Lung (tissue), 12 donors: ENCODE results near the gene SIGLEC14. TPM values are rescaled to one million over a fixed set of nuclear protein-coding genes. Genes with fewer than 3 reads are reported as not detected.

Experiments
- ATAC-seq: fragments of 200-7000 bp; cut with Tn5 transposase; one replicate; pipeline ENCODE4 v1.9.1; 2020; ENCODE audit warnings: moderate number of reproducible peaks; ENCODE audit not compliant: insufficient read depth, low FRiP score
- DNase-seq, 3 donors: peaks; one replicate each; pipeline ENCODE4 v3.0.0-alpha.2; 2013 to 2017
- H3K27ac ChIP-seq, 2 donors: one replicate each; pipeline ENCODE4 v1.5.1; 2013; ENCODE audit warnings: mild to moderate bottlenecking in 2 of 2, moderate library complexity in 2 of 2, control low read depth in 1 of 2, inconsistent platforms in 1 of 2, low read depth in 1 of 2, low read length in 1 of 2
- H3K27me3 ChIP-seq, 3 donors: one replicate each; pipeline ENCODE4 v1.5.1; 2013; ENCODE audit warnings: low read length in 2 of 3; ENCODE audit not compliant: control insufficient read depth in 3 of 3, insufficient read depth in 3 of 3
- H3K36me3 ChIP-seq, 4 donors: one replicate each; pipeline ENCODE4 v1.5.1; 2013; ENCODE audit warnings: low read length in 4 of 4, mild to moderate bottlenecking in 1 of 4, moderate library complexity in 1 of 4; ENCODE audit not compliant: control insufficient read depth in 4 of 4, insufficient read depth in 4 of 4
- H3K4me1 ChIP-seq, 5 donors: one replicate each; pipeline ENCODE4 v1.5.1; 2013; ENCODE audit warnings: low read length in 5 of 5, mild to moderate bottlenecking in 2 of 5, moderate library complexity in 1 of 5; ENCODE audit not compliant: control insufficient read depth in 5 of 5, insufficient read depth in 5 of 5
- H3K4me3 ChIP-seq: one replicate; pipeline ENCODE4 v1.5.1; 2013; ENCODE audit warnings: mild to moderate bottlenecking, control low read depth, moderate library complexity
- H3K9ac ChIP-seq, 2 donors: one replicate each; pipeline ENCODE4 v1.5.1; 2013; ENCODE audit warnings: low read length in 2 of 2, control low read depth in 1 of 2; ENCODE audit not compliant: insufficient read depth in 1 of 2
- H3K9me3 ChIP-seq, 4 donors: one replicate each; pipeline ENCODE4 v1.5.1; 2013; ENCODE audit warnings: low read length in 3 of 4, mild to moderate bottlenecking in 1 of 4, moderate library complexity in 1 of 4; ENCODE audit not compliant: control insufficient read depth in 4 of 4, insufficient read depth in 3 of 4
- CTCF ChIP-seq: IDR thresholded peaks from 2 replicates; pipeline ENCODE4 v1.5.1; 2012; ENCODE audit warnings: mild to moderate bottlenecking; ENCODE audit errors: control extremely low read depth, extremely low read depth
- WGBS, 2 donors: extraction: QIAGEN DNeasy Blood & Tissue Kit; methylation state at CpG; one replicate each; pipeline ENCODE4 v1.1.7; 2013; 5-methylcytosine and 5-hydroxymethylcytosine counted together
- polyA plus RNA-seq, 2 donors: library from polyadenylated mRNA; stranded (reverse); fragments of 200-250 nt; gene quantifications; one replicate each; pipeline ENCODE4 v1.2.1, GENCODE V29; 2013
- total RNA-seq, 2 donors: library from RNA; depleted of rRNA in 1 of 2; stranded (reverse); fragments of >200 nt in 1 of 2; gene quantifications; one replicate each; pipeline ENCODE4 v1.2.1, GENCODE V29; 2014 to 2021
- donor health status: control.
- donor health status: control.
- donor health status: Bipolar disorder and iron deficiency.
- donor health status: healthy.
- donor health status: DM: yes; HTN: yes; CAD: no.

SIGLEC14 gene
- total and polyA plus RNA-seq, 4 donors, result 2.7 to 101 (median 24.6) TPM

GRCh38 chr19:51694318-51695085 is 47.9 kb upstream of the SIGLEC14 start:
- 86 to 92% methylated on average over 10 of the region's 10 CpGs for WGBS, 2 donors
- no peak for ATAC-seq
- peaks cover 3 to 49% (median 38%) of the 10 kb centered on the region in 4 donors for H3K36me3 ChIP-seq

GRCh38 chr19:51693819-51694218 is 47.2 kb upstream of the SIGLEC14 start:
- Histone ChIP-seq H3K4me1 (peaks cover 0 to 25% (median 7%) of the 10 kb centered on the region in 5 donors), H3K27me3 (no peaks in the 10 kb centered on the region), H3K9ac (no peak overlapping the region), H3K9me3 (no peaks in the 10 kb centered on the region), H3K27ac (no peak overlapping the region), H3K36me3 (peaks cover 3 to 42% (median 33%) of the 10 kb centered on the region in 4 donors), H3K4me3 (no peak overlapping the region)
- no peak for TF ChIP-seq CTCF
- 76 to 79% methylated on average over 2 of the region's 2 CpGs for WGBS, 2 donors
- ATAC-seq, result no peak
- no peak for DNase-seq

More at GRCh38 chr19:51694318-51695085, 47.9 kb upstream of the SIGLEC14 start:
- H3K27ac ChIP-seq, result no peak overlapping the region
- no peak for DNase-seq
- H3K4me3 ChIP-seq, result no peak overlapping the region
- H3K4me1 ChIP-seq, result peaks cover 0 to 25% (median 7%) of the 10 kb centered on the region in 5 donors
- no peaks in the 10 kb centered on the region for H3K9me3 ChIP-seq
- no peaks in the 10 kb centered on the region for H3K27me3 ChIP-seq
- H3K9ac ChIP-seq, result no peak overlapping the region
- TF ChIP-seq CTCF, result no peak

- peak within 1 kb of the TSS in 1 of 2 donors; percentile 31 for H3K27ac ChIP-seq
- H3K4me3 ChIP-seq, result no peak within 1 kb of the TSS
- H3K4me1 ChIP-seq, result peaks cover 0 to 29% (median 7%) of the 10 kb centered on the region in 5 donors
- no peaks in the 10 kb centered on the region for H3K27me3 ChIP-seq
- DNase-seq (no peak), ATAC-seq (no peak)
- H3K9ac ChIP-seq, result no peak within 1 kb of the TSS
- 88 to 90% methylated on average over 8 of the region's 8 CpGs for WGBS, 2 donors
- no peak for TF ChIP-seq CTCF
- peaks cover 3 to 36% (median 29%) of the 10 kb centered on the region in 4 donors for H3K36me3 ChIP-seq
- H3K9me3 ChIP-seq, result no peaks in the 10 kb centered on the region
These were observed 46.6 kb upstream of the SIGLEC14 start, which contains the start of gene SPACA6 for GRCh38 chr19:51693260-51693659. SPACA6 (plus strand) TSS chr19:51693330; CDS start chr19:51693527, 197 bp downstream.
